GM19239 (cell line): ENCODE data around the gene C16orf74.

Experiments
- DNase-seq: peaks from one replicate; pipeline ENCODE4 v3.0.0; 2011; ENCODE audit warnings: low spot score; ENCODE audit not compliant: insufficient read length
- FAIRE-seq: peaks from 2 replicates; lab custom pipeline; 2011; peaks lifted over from hg19 to GRCh38; lab: Jason Lieb, UNC

The C16orf74 gene

DNA sequence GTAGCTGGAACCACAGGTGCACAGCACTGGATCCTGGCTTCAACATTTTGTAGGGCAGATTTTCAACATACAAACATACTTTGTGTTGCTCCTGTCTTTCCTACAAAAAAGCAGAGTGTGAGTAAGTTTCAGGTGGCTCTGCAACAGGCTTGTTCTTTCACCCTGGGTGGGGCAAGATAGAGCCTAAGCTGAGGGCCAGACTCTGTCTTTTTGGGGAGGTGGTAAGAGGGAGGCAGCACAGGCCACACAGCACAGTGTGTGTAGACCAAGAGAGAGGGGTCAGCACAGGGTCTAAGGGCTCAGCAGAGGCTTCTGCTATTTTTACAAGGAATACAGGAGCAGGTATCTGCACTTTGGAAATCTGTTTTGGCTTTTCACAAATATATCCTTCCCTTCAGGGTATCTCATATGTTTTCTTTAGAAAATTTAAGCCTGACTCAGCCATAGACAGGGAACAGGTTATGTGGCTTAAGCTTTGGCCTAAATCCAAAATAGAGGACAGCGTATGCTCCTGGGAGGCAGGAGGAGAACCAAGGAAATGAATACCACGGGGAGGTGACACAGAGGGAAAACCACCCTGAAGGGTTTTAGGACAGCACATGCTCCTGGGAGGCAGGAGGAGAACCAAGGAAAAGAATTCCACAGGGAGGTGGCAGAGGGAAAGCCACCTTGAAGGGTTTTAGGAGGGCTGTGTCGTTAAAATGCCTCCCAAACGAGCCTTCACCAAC, 26.9 kb upstream of the C16orf74 start:
- DNase-seq (no peak), FAIRE-seq (no peak)

DNA sequence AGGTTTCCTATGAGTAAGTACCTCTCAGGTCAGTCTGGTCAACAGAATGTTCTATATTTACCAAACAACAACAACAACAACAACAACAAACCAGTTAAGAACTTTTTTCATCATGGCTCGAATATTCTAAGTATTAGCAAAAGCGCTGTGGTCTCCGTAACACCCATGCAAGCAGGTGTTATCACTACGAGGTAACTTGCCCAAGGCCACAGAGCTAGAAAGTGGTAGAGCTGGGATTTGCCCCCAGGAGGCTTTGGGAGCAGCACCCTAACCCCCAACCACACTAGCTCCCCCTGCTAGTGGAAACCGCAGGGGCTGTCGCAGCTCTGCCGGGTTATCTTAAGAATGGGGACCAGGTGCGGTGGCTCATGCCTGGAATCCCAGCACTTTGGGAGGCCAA, 23.9 kb upstream of the C16orf74 start:
- FAIRE-seq, result no peak
- DNase-seq, result no peak

DNA sequence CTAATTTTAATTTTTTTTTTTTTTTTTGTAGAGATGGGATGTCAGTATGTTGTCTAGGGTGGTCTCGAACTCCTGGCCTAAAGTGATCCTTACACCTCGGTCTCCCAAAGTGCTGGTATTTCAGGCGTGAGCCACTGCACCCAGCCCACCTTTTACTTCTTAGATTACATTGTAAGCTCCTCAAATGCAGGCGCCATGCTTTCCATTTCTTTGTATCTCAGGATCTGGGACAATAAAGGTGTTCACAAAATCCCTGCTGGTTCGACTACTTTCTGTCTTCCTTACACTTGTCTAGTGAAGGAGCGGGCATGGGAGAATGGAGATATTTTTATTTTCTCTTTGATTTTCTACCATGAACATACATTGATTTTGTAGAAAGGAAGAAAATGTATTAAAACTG, 23.2 kb upstream of the C16orf74 start:
- FAIRE-seq (no peak), DNase-seq (no peak)

DNA sequence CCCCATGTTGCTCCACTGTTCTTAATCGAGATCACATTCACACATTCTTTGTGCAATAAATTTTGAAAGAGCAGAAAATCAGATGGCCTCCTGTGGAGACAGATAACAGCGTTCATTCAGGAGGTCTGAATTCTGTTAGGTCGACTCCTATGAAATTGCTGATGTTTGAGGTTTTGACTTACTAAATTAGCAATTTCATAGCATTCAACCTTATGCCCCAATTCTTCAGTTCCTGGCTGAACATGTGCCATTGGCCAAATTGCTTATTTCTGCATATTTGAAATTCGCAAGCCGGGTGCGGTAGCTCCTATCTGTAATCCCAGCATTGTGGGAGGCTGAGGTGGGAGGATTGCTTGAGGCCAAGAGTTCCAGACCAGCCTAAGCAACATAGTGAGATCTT, 22.1 kb upstream of the C16orf74 start:
- no peak for DNase-seq
- FAIRE-seq, result no peak

DNA sequence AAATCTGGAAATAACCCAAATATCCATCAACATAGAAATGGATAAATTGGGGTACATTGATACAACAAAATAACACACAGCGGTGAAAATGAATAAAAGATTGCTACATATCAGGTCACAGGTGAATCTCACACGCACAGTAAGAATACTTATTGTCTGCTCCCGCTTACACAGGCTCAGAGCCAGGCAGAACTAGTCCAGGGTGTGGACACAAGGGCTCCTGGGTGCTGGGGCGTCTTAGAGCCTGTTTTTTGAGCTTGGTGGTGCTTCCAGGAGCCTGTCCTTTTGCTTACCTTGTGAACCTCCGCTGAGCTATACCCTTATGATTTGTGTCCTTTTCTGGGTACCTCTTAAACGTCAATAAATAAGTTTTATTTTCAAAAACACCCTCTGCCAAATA, 19.8 kb upstream of the C16orf74 start:
- FAIRE-seq (no peak), DNase-seq (no peak)

DNA sequence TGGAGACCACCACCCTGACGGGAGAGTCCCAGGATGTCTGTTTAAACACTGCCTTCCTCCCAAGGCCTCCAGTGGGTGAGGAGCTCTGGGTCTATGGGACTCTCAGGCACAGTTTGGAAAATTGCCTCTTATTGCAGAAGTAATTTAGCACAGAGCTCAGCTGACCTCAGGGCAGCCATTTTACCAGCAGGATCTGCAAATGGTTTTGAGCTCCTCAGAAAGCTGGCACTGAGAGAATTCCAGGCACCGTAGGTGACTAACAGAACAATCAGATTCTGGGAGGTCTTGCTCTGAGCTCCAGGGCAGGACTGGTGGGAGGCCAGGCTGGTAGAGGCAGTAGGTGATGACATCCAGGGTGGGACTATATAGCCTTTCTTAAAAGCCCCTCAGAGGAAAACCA, 17.3 kb upstream of the C16orf74 start:
- no peak for FAIRE-seq
- DNase-seq, result no peak

DNA sequence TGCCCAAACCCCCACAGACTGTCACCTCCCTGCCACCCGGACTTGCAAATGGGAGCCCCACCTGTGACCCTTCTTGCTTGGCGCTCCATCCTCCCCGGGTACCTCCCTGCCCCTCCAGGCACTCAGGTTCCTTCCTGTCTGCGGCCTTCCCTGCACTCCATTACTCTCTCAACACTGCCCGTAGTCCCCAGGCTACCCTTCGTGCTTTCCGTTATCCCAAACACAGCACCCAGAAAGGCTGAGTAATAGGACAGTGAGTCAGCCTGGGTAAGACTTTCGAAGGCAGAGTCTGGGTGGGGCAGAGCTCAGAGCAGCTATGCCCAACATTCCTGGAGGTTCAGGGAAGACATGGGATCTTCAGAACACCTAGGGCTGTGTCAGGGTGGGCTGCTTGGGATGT, 16.6 kb upstream of the C16orf74 start:
- DNase-seq, result no peak
- no peak for FAIRE-seq

DNA sequence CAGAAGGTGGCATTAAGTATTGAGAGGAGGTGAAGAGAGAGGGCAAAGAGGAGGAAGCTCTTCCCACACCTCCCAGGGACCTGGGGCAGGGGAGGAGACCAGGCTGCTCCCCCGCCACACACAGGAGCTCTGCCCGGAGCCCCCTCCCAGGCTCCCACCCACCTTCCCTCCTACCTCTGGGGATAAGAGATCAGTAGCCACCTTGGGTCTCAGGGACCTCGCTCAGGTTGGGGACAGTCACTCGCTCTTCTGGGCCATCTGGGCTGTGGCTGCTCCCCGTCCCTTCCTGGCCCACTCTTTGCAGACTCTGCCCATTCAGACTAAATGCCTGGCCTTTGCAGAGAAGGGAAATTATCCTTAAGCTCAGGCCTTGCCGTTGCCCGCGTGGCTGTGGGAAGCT, 14.9 kb upstream of the C16orf74 start:
- FAIRE-seq, result no peak
- no peak for DNase-seq

DNA sequence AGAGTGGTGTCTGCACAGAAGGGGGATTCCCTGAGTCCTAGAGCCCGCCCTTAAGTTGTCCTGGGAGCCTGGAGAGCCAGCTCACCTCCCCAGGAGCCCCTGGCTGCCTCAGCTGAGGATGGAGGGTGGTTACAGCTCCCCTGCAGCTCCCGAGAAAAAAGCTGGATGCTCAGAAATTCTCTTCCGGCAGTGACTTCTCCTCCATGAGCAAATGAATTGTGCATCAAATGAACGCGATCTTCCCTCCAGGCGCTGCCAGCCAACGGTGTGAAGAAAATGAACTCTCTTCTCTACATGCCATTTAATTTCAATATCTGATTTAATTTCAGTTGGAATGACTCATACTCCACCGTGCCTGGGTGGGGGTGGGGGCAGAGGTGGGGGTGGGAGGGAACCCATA, 14.3 kb upstream of the C16orf74 start:
- DNase-seq (no peak), FAIRE-seq (no peak)

DNA sequence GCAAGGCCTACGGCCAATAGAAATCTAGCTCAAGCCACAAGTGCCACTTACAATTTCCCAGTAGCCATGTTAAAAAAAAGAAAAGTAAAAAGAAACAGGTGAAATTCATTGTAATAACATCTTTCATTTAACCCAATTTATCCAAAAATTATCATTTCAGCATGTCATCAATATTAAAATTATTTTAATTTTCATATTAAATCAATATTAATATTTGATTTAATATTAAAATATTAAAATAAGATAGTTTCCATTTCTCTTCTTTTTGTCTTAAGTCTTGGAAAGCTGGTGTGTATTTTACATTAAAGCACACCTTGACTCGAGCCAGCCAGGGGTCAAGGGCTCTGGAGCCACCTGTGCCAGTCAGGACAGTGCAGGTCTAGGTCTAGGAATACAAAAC, 12.7 kb upstream of the C16orf74 start:
- DNase-seq (no peak), FAIRE-seq (no peak)

DNA sequence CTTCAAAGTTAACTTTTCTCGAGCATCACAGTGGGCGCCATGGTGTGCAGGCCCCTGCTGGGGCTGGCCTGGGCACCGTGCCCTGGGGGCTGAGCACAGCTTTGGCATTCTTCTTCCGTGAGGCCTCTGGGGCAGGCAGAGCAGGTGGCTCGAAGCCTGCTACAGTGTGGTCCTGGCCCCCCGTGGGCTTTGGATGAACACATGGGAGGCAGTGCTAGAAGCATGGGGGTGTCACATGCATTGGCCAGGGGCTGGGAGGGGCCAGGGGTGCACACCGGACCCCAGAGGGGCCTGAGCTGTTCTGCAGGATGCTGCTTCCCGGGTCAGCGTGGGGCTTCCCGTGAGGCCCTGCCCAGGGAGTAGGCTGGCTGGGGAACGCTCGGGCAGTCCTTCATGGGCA, 12.1 kb upstream of the C16orf74 start:
- FAIRE-seq, result no peak
- no peak for DNase-seq

DNA sequence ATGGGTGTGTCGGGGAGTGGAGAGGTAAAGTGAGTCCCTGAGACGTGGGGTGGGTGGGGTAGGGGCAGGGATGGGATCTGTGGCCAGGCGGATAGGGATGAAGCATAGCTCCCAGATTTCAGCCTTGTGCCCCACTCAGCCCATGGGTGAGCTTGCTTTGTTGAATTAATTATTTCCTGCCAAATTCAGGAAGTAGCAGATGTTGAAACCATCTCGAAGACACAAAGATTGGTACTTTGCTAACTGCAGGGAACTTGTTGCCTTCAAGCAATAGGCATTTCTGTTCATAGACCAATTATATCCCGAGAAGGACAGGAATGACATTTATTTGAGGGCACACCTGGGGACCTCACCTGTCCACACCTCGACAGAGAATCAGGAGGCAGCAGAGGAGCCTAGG, 11.0 kb upstream of the C16orf74 start:
- FAIRE-seq (no peak), DNase-seq (no peak)

DNA sequence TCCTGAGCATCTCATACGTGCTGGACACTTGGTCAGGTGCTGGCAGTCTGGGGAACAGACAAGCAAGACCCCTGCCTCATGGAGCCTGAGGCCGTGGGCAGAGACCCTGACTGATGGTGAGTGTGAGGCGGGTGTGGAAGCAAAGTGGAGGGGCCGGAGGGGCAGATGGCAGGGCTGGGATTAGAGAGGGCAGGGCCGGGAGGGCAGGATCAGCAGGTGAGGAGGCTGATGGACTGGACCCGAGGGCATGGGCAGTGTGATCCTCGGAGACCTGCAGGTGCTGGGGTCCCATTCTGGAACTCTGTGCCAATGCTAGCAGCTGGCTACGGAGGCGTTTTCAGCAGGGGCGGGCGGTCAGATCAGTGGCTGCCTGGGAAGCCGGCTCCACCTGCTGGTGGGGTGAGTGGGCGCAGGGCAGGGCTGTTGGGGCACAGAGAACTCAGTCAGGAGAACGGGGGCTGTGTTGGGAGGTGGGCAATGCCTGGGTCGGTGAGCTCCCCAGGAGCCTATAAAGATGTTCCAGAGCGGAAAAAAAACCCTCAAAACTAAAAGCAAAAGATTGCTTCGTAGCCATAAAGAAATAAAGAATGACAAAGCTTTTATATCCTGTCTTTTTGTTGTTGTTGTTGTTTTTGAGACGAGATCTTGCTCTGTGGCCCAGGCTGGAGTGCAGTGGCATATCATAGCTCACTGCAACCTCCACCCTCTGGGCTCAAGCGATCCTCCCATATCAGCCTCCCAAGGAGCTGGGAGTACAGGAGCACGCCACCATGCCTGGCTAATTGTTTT, 8.9 kb upstream of the C16orf74 start:
- no peak for FAIRE-seq
- no peak for DNase-seq

DNA sequence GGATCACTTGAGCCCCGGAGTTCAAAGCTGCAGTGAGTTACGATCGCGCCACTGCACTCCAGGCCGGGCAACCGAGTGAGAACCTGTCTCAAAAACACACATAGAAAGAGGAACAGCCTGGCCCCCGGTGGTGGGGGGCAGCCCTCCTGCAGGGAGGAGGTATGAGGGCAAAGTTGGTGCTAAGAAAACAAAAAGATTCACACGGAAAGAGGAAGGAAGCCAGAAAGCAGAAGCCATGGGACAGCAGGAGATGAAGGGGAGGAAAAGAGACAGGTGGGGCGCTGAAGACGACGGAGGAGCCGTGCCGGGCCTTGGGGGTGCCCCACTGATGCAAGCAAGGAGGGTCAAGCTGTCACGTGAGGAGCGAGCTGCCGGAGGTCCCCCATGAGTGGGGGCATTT, 8.2 kb upstream of the C16orf74 start:
- FAIRE-seq, result no peak
- DNase-seq, result no peak

DNA sequence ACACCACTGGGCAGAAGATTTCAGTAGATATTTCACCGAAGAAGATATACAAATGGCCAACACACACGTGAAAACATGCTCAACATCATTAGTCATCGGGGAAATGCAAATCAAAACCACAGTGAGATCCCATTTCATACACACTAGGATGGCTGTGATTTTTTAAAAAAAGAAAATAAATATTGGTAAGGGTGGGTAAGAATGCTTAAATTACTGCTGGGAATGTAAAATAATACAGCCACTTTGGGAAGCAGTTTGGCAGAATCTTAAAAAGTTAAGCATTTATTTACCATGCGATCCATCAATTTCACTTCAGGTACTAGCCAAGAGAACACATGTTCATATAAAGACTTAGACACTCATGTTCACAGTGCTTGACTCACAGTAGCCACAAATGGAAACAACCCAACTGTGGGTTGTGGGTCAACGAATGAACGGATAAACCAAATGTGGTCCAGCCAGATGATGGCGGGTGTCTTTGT, 6.5 kb upstream of the C16orf74 start:
- FAIRE-seq (peak; percentile 88), DNase-seq (no peak)

DNA sequence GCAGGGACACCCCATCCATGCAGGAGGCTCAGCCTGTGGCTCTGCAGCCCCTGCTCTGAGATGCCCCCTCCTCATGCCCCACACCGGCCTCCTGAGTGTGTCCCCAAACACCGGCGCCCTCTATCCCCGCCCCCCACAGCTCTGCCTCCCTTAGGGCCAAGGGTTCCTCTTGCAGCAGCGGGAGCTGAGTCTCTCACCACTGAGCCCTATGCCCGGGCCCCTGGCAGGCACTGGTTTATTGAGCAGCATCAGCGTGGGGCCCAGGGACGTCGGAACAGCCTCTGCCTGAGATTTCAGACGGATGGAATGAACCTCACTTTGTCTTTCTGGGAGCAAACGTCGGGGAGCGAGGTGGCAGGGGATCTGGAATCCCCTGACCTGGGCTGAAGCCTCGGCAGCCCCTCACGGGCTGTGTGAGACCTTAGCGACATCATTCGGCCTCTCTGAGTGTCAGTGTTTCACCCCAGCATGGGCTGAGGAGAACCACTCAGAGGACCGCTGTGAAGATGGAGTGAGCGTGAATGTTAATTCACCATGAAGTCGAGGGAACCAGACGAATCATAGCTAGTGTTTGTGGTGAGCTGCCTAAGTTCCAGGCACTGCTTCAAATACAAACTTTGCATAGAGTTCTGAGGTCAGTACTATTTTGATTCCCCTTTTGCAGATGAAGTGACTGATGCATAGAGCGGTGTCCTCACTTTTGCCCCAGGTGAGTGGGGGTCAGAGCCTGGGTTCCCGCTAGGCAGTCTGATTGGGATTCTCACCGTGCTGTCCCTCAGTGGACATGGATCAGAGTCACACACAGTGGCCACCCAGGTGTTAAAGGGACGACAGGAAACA, 5.3 kb upstream of the C16orf74 start:
- FAIRE-seq (peak; percentile 78), DNase-seq (no peak)

DNA sequence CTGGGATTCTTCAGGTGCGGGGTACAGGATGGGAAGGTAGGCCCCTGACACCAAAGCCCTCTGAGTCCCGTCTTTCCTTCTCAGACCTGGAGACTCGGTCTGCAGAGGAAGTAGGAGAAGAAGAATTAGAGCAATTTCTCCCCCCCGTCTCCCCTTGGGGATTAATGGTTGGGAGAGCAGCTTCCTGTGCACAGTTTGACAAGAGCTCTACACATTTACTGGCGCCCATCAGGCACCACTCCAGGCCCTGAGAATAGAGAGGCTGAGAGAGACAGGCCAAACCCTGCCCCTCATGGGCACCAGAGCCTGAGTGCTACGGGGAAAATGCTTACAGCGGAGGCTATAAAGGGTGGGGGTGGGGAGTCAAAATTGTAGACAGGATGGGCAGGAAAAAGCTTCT, 3.5 kb upstream of the C16orf74 start:
- FAIRE-seq, result no peak

DNA sequence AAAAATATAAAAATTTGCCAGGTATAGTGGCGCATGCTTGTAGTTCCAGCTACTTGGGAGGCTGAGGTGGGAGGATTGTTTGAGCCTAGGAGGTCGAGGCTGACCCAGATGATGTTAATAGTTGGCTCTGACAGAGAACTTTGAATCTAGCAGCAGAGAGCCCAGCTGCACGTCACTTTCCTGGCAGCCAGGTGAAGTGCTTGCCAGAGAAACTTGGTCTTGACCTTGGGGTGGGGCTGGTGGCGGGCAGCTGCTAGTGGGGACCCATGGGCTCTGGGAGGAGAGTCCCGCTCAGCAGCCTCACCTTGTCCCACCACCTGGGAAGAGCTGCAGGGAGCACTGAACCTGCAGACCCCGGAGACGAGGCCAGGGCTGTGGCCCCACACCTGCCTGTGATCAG, 3.1 kb upstream of the C16orf74 start:
- DNase-seq, result no peak
- no peak for FAIRE-seq

More for the DNA sequence above, 3.5 kb upstream of the C16orf74 start:
- no peak for DNase-seq

DNA sequence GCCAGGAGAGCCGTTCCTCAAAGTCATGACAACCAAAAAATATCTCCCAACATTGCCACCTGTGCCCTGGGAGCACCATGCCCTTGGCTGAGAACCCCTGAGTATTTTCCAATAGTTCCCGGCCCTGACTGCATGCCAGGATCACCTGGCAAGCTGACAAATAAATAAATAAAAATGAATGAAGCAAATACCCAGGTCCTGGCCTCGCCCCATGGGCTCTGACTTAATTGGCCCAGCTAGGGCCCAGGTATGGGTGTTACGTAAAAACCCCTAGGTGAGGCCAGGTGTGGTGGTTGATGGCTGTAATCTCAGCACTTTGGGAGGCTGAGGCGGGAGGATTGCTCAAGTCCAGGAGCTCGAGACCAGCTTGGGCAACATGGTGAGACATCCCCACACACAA, 2.7 kb upstream of the C16orf74 start:
- FAIRE-seq (no peak), DNase-seq (no peak)

DNA sequence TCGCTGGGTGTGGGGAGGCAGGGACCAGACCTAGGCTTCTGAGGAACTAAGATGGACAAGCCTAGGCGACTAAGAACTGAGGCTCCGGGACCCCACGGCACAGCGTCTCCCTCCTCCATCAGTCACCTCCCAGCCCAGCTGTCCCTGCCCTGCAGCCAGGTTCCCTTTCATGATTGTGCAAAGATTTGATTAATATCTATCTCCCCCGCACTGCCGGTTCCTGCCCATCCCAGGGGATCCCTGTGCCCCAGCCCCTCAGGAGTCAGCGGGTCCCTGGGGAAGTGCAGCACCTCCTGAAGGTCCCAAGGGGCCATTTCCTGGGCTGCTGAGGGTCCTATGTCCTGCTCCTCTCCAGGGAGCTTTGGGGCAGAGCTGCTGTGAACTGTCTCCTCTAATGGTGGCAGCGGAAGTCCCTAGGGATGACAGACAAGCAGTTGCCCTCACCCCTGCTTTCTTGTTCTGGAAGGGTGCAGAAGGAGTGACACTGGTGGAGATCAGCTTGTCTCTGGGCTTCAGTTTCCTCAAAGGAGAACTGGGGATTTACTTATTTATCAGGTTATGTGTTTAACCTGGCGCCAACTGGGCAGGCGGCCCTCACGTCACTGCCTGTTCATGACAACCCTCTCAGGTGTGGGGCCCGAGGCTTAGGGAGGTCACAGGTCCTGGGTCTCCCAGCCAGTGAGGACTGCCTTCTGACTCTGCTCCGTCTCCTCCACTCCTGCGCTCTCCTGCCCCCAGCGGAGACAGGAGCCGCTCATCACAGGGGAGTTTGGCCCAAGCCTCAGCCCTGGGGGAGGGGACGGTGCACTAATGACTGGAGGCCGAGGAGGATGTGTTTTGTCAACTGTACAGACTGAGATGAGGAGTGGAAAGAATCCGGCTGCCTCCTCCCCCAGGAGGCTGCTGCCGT, 1.9 kb upstream of the C16orf74 start:
- FAIRE-seq, result no peak

More for the DNA sequence above, 1.9 kb upstream of the C16orf74 start:
- no peak for DNase-seq
